ENCODE measurements around the gene TRPM1.
A peak's percentile ranks its signal among the peaks of the same experiment; 100 is the strongest.
"Not testable (repeated sequence)": the region's sequence is repeated elsewhere in the genome, so short reads cannot be mapped to it uniquely, and the experiment has no call there.

Gene TRPM1

GRCh38 chr15:31116423-31117030 is 15.0 kb upstream of the TRPM1 start:
- no peak for DNase-seq

- DNase-seq: no peak
Observed at GRCh38 chr15:31111091-31111647, 9.6 kb upstream of the TRPM1 start.

GRCh38 chr15:31108836-31109235 is 7.3 kb upstream of the TRPM1 start:
- DNase-seq: no peak

- DNase-seq: peak; percentile 55
Observed at GRCh38 chr15:31106495-31107300, 5.2 kb upstream of the TRPM1 start.

- no peak for DNase-seq
Observed at GRCh38 chr15:31104003-31104402, 2.5 kb upstream of the TRPM1 start.

- DNase-seq: no peak
Observed at GRCh38 chr15:31102374-31103342, 1.1 kb upstream of the TRPM1 start.

- no peak for DNase-seq
Observed at GRCh38 chr15:31102039-31102321, 455 bp upstream of the TRPM1 start.

- no peak for DNase-seq
Observed at GRCh38 chr15:31100738-31101137, 787 bp downstream of the TRPM1 start.

- peak; percentile 50 for DNase-seq
Observed at GRCh38 chr15:31098953-31099740, 2.4 kb downstream of the TRPM1 start.

- no peak for DNase-seq
Observed at GRCh38 chr15:31098491-31098917, 3.0 kb downstream of the TRPM1 start.

- DNase-seq: no peak
Observed at GRCh38 chr15:31096563-31096962, 5.0 kb downstream of the TRPM1 start.

- DNase-seq: peak; percentile 27
Observed at GRCh38 chr15:31091481-31091880, 10.0 kb downstream of the TRPM1 start.

GRCh38 chr15:31090766-31091165 is 10.8 kb downstream of the TRPM1 start:
- DNase-seq: no peak

GRCh38 chr15:31089368-31090047 is 12.0 kb downstream of the TRPM1 start:
- DNase-seq: no peak

- no peak for DNase-seq
Observed at GRCh38 chr15:31088672-31089367, 12.7 kb downstream of the TRPM1 start.

GRCh38 chr15:31088041-31088440 is 13.5 kb downstream of the TRPM1 start:
- not testable (repeated sequence) for DNase-seq

GRCh38 chr15:31086344-31086743 is 15.2 kb downstream of the TRPM1 start:
- DNase-seq: no peak

GRCh38 chr15:31085359-31085758 is 16.2 kb downstream of the TRPM1 start:
- no peak for DNase-seq

GRCh38 chr15:31084176-31084575 is 17.3 kb downstream of the TRPM1 start:
- no peak for DNase-seq

- no peak for DNase-seq
Observed at GRCh38 chr15:31083370-31083780, 18.1 kb downstream of the TRPM1 start.

GRCh38 chr15:31082771-31083369 is 18.7 kb downstream of the TRPM1 start:
- DNase-seq: no peak
